Mucosa of descending colon (tissue), 3 donors: ENCODE data around the gene INTS1. TPM values are rescaled to one million over a fixed set of nuclear protein-coding genes. Genes with fewer than 3 reads are reported as not detected.
A peak's percentile ranks its signal among the peaks of the same experiment; 100 is the strongest.

Source experiments
- ATAC-seq: fragments of 200-7000 bp; cut with Tn5 transposase; one replicate; pipeline ENCODE4 v1.9.1; 2020; ENCODE audit warnings: mild to moderate bottlenecking, moderate library complexity
- DNase-seq, 3 donors: peaks; one replicate each; pipeline ENCODE4 v3.0.0-alpha.2; 2020
- H3K36me3 ChIP-seq: fragments of 200-600 bp; one replicate; pipeline ENCODE4 v1.8.0; 2021; ENCODE audit warnings: low read depth, mild to moderate bottlenecking
- H3K4me1 ChIP-seq: fragments of 200-600 bp; one replicate; pipeline ENCODE4 v1.8.0; 2021; ENCODE audit warnings: low read depth, mild to moderate bottlenecking
- H3K4me3 ChIP-seq: fragments of 200-600 bp; one replicate; pipeline ENCODE4 v1.8.0; 2021; ENCODE audit warnings: mild to moderate bottlenecking
- H3K9me3 ChIP-seq: fragments of 200-600 bp; one replicate; pipeline ENCODE4 v1.8.0; 2021; ENCODE audit warnings: mild to moderate bottlenecking
- intact Hi-C, 2 donors: fragments of 100-400 bp; cut with DNase I in 1 of 2; cut with micrococcal nuclease in 1 of 2; formaldehyde crosslinking; loops; one replicate each; pipeline versions ENCODE4 v1.11.0 to v1.11.1; 2022; cut with DNase I, micrococcal nuclease
- total RNA-seq, 3 donors: library from RNA; stranded (reverse); fragmentation: NEBNext Ultra II Directional in 2 of 3; extraction: Animal tissue kit (Norgen Biotek cat#: 25700) in 2 of 3; gene quantifications; one replicate each; pipeline versions ENCODE4 v1.2.1 to v1.2.4, GENCODE V29; 2021 to 2023
- TF ChIP-seq, protein P1 (sequence below): fragments of 200-600 bp; IDR thresholded peaks from one replicate; pipeline ENCODE4 v1.8.0; 2022; ENCODE audit warnings: antibody characterized with exemption, mild to moderate bottlenecking
- donor health status: DM: no; HTN: no; CAD: no; lungs with moderate emphysema.
- donor health status: DM: no; HTN: no; CAD: no.
- donor health status: DM: no; HTN: yes; CAD: no.

Gene INTS1
- total RNA-seq, 3 donors from 2014 or later: 79.6 to 94.3 (median 88.0) TPM

DNA sequence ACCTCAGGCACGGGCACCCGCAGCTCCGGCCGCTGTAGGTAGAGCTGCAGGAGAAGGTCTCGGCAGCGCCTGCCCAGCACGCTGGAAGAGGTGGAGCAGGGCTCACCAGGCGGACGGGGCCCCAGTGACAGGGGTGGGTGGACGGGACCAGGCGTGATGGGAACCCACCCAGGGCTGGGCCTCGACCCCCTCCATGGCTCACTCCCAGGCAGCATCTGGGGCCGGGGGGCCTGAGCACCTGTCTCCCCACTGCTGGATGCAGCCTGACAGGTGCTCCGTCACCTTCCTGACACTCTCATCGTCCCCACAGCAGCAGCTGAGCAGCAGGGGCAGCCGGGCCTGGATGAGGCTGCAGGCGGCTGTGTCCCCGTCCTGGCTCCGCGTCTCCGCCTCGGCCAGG lies 28.2 kb downstream of the INTS1 start:
- no peaks in the 10 kb centered on the region for H3K9me3 ChIP-seq
- no peak overlapping the region for H3K4me3 ChIP-seq
- H3K36me3 ChIP-seq: peaks cover 5% of the 10 kb centered on the region
- intact Hi-C loops: no loop called here
- TF ChIP-seq, protein P1, sequence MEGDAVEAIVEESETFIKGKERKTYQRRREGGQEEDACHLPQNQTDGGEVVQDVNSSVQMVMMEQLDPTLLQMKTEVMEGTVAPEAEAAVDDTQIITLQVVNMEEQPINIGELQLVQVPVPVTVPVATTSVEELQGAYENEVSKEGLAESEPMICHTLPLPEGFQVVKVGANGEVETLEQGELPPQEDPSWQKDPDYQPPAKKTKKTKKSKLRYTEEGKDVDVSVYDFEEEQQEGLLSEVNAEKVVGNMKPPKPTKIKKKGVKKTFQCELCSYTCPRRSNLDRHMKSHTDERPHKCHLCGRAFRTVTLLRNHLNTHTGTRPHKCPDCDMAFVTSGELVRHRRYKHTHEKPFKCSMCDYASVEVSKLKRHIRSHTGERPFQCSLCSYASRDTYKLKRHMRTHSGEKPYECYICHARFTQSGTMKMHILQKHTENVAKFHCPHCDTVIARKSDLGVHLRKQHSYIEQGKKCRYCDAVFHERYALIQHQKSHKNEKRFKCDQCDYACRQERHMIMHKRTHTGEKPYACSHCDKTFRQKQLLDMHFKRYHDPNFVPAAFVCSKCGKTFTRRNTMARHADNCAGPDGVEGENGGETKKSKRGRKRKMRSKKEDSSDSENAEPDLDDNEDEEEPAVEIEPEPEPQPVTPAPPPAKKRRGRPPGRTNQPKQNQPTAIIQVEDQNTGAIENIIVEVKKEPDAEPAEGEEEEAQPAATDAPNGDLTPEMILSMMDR: no peak
- ATAC-seq (no peak), DNase-seq (no peak)
- peaks cover 9% of the 10 kb centered on the region for H3K4me1 ChIP-seq

DNA sequence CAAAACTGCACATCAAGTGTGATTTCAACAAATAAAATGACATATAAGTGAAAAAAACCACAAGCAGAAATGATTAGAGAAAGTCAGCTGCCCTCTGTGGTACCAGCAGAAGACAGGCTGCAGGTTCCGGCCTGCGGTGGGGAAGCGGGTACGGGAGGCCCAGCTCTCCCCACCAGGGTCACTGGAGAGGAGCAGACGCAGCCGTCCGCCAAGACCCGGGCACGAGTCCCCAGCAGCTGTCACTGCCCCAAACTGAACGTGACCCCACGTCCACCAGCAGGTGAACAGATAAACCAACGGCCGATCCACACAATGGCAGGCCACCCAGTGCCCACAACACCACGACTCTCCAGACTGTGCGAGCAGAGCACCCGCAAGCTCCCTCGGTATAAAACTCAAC lies 28.8 kb downstream of the INTS1 start:
- Histone ChIP-seq H3K4me3 (no peak overlapping the region), H3K36me3 (peaks cover 5% of the 10 kb centered on the region), H3K4me1 (peaks cover 9% of the 10 kb centered on the region), H3K9me3 (no peaks in the 10 kb centered on the region)
- TF ChIP-seq, protein P1: no peak
- no peak for DNase-seq
- intact Hi-C loops: no loop called here
- no peak for ATAC-seq

DNA sequence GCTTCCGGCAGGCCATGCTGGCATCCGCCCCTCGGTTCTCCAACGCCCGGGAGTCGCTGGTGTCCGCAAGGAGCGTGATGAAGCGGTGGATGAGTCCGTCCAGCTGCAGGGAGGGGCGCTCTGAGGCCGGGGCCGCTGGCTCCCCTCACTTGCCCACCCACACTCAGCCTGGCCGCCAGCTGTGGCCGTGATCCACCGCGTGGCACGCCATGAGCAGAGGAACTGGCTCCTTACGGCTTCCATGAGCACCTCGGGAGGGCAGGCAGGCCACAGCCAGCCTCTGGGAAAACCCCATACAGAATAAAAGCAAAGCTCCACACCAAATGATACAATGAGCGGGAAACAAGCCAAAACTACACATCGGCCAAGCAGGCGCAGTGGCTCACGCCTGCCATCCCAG lies 29.5 kb downstream of the INTS1 start:
- H3K4me1 ChIP-seq: peaks cover 9% of the 10 kb centered on the region
- intact Hi-C loops: no loop called here
- no peak for DNase-seq
- no peak for ATAC-seq
- H3K9me3 ChIP-seq: no peaks in the 10 kb centered on the region
- TF ChIP-seq, protein P1: no peak
- no peak overlapping the region for H3K4me3 ChIP-seq
- peaks cover 5% of the 10 kb centered on the region for H3K36me3 ChIP-seq

DNA sequence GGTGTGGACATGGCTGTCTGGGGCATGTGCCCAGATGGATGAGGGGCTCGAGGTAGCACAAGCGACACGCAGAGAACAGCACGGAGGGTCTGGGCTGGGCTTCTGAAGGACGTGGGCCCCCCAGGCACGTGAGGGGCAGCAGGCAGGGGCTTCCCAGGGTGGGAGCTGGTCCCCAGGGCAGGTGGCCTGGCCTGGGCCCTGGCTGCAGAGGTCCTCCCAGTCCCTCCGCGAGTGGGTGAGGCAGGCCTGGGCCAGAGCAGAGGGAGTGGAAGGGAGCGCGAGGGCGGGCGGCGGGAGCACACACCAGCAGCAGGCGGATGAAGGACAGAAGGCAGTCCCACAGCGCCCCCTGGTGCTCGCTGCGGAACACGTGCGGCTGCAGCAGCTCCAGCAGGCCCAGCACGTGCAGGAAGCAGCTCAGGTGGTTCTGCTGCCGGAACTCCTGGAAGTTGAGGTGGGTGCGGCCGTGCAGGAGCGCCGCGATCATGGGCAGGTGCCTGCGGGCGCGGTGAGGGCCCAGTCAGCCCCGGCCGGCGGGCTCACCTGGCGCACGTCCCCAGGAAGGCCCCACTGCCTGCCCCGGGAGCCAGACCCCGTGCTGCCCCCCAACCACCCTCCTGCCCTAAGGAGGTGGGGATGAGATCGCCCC lies 30.2 kb downstream of the INTS1 start:
- Histone ChIP-seq H3K36me3 (peaks cover 5% of the 10 kb centered on the region), H3K4me3 (no peak overlapping the region), H3K4me1 (peaks cover 9% of the 10 kb centered on the region), H3K9me3 (no peaks in the 10 kb centered on the region)
- DNase-seq: peak; percentile 94 to 95 (median 94)
- TF ChIP-seq, protein P1: peak; percentile 96
- ATAC-seq: peak; percentile 96
- intact Hi-C loops: no loop called here

DNA sequence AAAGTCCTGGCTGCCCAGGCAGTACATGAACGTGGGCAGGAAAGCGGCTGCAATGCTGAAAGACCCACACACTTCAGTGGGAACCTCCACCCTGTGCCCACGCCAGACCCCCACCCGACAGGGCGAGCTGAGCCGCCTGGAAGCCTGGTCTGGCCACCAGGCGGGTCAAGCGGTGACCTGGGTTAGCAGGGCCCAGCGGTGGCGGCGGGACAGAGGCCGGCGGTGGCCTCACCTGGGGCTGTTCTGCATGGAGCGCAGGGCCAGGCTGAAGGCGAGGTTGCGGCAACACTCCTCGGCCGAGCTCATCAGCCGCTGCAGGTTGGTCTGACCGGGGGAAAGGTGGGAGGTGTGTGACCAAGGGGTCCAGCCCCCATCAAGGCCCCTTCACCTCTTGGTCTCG lies 33.3 kb downstream of the INTS1 start:
- TF ChIP-seq, protein P1: no peak
- intact Hi-C loops: no loop called here
- H3K36me3 ChIP-seq: no peaks in the 10 kb centered on the region
- no peaks in the 10 kb centered on the region for H3K9me3 ChIP-seq
- no peak for DNase-seq
- ATAC-seq: no peak
- H3K4me3 ChIP-seq: no peak overlapping the region
- H3K4me1 ChIP-seq: peaks cover 20% of the 10 kb centered on the region
